ENCODE measurements around the gene EXOC6B.

Gene EXOC6B

GRCh38 chr2:72864500-72864899, 38.7 kb upstream of the EXOC6B start:
- Histone ChIP-seq H3K27me3 (ENCODE audit: insufficient read depth, low read length, poor library complexity, severe bottlenecking) (no peaks in the 10 kb centered on the region), H3K79me2 (ENCODE audit: insufficient read depth, low read length) (no peaks in the 10 kb centered on the region), H3K36me3 (ENCODE audit: insufficient read depth, low read length) (no peaks in the 10 kb centered on the region), H4K20me1 (ENCODE audit: insufficient read depth, low read length, poor library complexity, severe bottlenecking) (no peaks in the 10 kb centered on the region), H3K4me2 (ENCODE audit: low read depth, low read length, poor library complexity, severe bottlenecking) (no peak overlapping the region), H3K9me2 (replicated peaks; ENCODE audit: low read depth, low read length) (no peaks in the 10 kb centered on the region), H3K9ac (ENCODE audit: low read depth, low read length, poor library complexity, severe bottlenecking) (no peak overlapping the region), H3K4me3 (ENCODE audit: low read length, poor library complexity, severe bottlenecking) (no peak overlapping the region), H3K4me1 (ENCODE audit: insufficient read depth, low read length, poor library complexity, severe bottlenecking) (peaks cover 4% of the 10 kb centered on the region), H3K9me3 (ENCODE audit: insufficient read depth, low read depth, low read length) (no peaks in the 10 kb centered on the region), H2AFZ (ENCODE audit: low read length) (no peak overlapping the region), H3F3A (ENCODE audit: low read depth) (no peaks in the 10 kb centered on the region)
- no peak for TF ChIP-seq CTCF (conservative IDR thresholded peaks at IDR 0.05; ENCODE audit: low read length)
- no peak for TF ChIP-seq EZH2phosphoT487 (IDR thresholded peaks at IDR 0.05; ENCODE audit: borderline replicate concordance)

GRCh38 chr2:72863046-72863445, 37.2 kb upstream of the EXOC6B start:
- Histone ChIP-seq H3K4me2 (ENCODE audit: low read depth, low read length, poor library complexity, severe bottlenecking) (peak overlapping the region; percentile 69), H2AFZ (ENCODE audit: low read length) (no peak overlapping the region)

GRCh38 chr2:72862239-72862988, 36.6 kb upstream of the EXOC6B start:
- H3K9me3 ChIP-seq (ENCODE audit: insufficient read depth, low read depth, low read length) = no peaks in the 10 kb centered on the region
- no peaks in the 10 kb centered on the region for H3F3A ChIP-seq (ENCODE audit: low read depth)
- no peaks in the 10 kb centered on the region for H4K20me1 ChIP-seq (ENCODE audit: insufficient read depth, low read length, poor library complexity, severe bottlenecking)
- TF ChIP-seq EZH2phosphoT487 (IDR thresholded peaks at IDR 0.05; ENCODE audit: borderline replicate concordance) (no peak), CTCF (conservative IDR thresholded peaks at IDR 0.05; ENCODE audit: low read length) (peak; percentile 93)
- no peaks in the 10 kb centered on the region for H3K27me3 ChIP-seq (ENCODE audit: insufficient read depth, low read length, poor library complexity, severe bottlenecking)
- peaks cover 4% of the 10 kb centered on the region for H3K4me1 ChIP-seq (ENCODE audit: insufficient read depth, low read length, poor library complexity, severe bottlenecking)
- no peaks in the 10 kb centered on the region for H3K36me3 ChIP-seq (ENCODE audit: insufficient read depth, low read length)
- H3K4me2 ChIP-seq (ENCODE audit: low read depth, low read length, poor library complexity, severe bottlenecking) = peak overlapping the region; percentile 69
- H3K79me2 ChIP-seq (ENCODE audit: insufficient read depth, low read length) = no peaks in the 10 kb centered on the region
- H2AFZ ChIP-seq (ENCODE audit: low read length) = peak overlapping the region; percentile 78
- no peaks in the 10 kb centered on the region for H3K9me2 ChIP-seq (replicated peaks; ENCODE audit: low read depth, low read length)
- no peak overlapping the region for H3K9ac ChIP-seq (ENCODE audit: low read depth, low read length, poor library complexity, severe bottlenecking)
- peak overlapping the region; percentile 23 for H3K4me3 ChIP-seq (ENCODE audit: low read length, poor library complexity, severe bottlenecking)

More at GRCh38 chr2:72863046-72863445, 37.2 kb upstream of the EXOC6B start:
- Histone ChIP-seq H3K36me3 (ENCODE audit: insufficient read depth, low read length) (no peaks in the 10 kb centered on the region), H3K9me2 (replicated peaks; ENCODE audit: low read depth, low read length) (no peaks in the 10 kb centered on the region), H3K4me3 (ENCODE audit: low read length, poor library complexity, severe bottlenecking) (no peak overlapping the region), H3K9ac (ENCODE audit: low read depth, low read length, poor library complexity, severe bottlenecking) (no peak overlapping the region), H4K20me1 (ENCODE audit: insufficient read depth, low read length, poor library complexity, severe bottlenecking) (no peaks in the 10 kb centered on the region), H3K9me3 (ENCODE audit: insufficient read depth, low read depth, low read length) (no peaks in the 10 kb centered on the region), H3K79me2 (ENCODE audit: insufficient read depth, low read length) (no peaks in the 10 kb centered on the region), H3F3A (ENCODE audit: low read depth) (no peaks in the 10 kb centered on the region), H3K27me3 (ENCODE audit: insufficient read depth, low read length, poor library complexity, severe bottlenecking) (no peaks in the 10 kb centered on the region), H3K4me1 (ENCODE audit: insufficient read depth, low read length, poor library complexity, severe bottlenecking) (peaks cover 4% of the 10 kb centered on the region)
- TF ChIP-seq EZH2phosphoT487 (IDR thresholded peaks at IDR 0.05; ENCODE audit: borderline replicate concordance) (no peak), CTCF (conservative IDR thresholded peaks at IDR 0.05; ENCODE audit: low read length) (no peak)
